GM21619 (cell line): ENCODE measurements around the gene WNT9B.
"Not testable (repeated sequence)": the region's sequence is repeated elsewhere in the genome, so short reads cannot be mapped to it uniquely, and the experiment has no call there.

ENCODE experiments used
- ATAC-seq: cut with Tn5 transposase; IDR thresholded peaks from one replicate; pipeline ENCODE4 v1.9.1; 2021; ENCODE audit not compliant: unreplicated experiment

Gene WNT9B

DNA sequence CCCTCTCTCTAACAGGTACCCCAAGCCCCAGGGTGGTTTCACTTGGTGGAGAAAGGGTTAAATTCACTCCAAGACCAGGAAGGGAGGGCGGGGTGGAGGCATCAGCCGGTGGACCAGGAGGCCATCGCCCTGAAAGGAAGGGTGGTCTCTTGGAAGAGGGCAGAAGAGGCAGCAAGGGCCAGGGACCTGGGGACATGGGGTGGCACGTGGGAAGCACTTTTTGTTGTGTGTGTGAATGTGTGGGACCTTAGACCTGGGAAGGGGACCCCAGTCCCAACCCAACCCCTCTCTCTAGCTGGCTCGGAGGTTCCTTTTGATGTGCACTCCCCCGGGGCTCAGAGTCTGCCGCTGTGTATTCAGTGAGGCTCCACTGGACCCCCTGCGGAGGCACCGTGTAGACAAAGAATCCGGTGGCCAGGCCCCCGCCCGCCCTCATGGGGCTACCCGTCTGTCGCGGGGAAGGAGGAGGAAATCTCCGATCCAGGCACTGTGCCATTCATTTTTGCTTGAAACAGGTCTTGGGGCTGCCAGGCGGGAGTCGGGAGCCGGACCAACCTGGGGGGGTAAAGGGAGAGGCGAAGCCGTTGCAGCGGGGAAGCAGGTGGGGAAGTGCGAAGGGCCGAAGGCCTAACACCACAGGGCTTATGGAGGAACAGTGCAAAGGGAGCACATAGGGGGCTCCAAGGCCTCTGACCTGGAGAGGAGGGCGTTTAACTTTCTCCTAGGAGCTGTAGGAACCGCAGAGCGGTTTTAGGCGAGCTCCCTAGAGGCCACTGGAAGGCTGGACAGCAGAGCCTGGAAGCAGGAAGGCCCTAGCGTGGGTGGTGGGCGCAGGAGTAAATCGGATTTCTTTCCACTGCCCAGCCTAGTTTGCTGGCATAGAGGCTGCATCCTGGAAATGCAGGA lies 29.6 kb upstream of the WNT9B start:
- no peak for ATAC-seq

DNA sequence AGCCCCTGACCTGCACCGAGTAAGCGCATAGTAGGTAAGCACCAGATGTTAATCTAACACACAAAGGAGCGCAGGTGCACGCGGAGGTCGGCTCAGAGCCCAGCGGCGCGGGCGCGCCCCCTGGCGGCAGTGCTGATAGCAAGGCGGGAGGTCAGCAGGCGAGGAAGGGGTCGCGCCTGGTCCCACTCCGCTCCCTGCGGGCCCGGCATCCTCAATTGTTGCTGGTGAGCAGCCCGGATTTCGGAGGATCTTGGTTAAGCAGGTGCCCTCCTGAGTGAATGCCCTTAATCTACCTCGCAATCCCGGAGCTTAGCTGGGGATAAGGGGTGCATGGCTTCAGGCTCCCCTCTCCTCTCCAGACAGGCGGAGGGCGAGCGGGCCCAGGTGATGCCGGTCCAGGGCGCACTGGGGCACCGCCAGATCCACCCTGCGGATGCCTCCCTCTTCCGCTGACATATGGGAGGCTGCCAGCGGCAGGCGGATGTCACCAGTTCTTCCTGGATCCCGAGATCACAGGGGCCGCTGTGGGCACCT lies 28.9 kb upstream of the WNT9B start:
- ATAC-seq = no peak

DNA sequence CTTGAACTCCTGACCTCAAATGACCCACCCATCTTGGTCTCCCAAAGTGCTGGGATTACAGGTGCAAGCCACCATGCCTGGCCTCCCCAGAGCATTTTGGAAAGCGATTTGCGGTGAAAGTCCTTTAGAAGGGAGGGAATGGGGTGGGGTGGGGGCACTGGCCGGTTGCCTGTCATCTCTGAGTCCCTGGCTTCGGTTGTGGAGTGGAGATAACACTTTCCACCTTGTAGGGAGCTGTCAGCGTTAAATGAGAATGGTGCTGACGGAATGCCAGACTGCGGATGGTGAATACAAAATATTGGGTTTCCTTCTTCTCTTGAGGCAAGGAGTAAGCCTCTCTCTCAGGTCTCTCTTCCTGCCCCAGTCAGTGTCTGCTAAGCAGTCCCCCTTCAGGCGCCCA lies 27.7 kb upstream of the WNT9B start:
- ATAC-seq = no peak

DNA sequence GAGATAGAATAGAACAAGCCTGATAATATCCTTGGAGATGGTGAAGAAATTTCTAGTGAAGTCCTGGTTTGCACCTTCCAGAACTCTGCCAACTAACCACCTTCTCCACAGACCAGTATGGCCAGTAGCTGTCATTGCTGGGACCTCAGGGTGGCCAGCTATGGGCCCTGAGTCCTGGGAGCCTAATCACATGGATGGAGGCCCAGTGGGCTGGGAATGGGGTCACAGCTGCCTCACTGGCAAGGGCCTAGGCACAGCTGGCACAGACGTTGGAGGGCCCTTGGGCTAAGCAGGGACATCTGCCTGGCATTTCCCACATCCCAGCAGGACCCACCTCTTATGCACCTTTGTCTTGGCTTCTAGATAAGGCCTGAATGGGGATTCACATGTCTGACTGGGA lies 25.3 kb upstream of the WNT9B start:
- ATAC-seq = no peak

DNA sequence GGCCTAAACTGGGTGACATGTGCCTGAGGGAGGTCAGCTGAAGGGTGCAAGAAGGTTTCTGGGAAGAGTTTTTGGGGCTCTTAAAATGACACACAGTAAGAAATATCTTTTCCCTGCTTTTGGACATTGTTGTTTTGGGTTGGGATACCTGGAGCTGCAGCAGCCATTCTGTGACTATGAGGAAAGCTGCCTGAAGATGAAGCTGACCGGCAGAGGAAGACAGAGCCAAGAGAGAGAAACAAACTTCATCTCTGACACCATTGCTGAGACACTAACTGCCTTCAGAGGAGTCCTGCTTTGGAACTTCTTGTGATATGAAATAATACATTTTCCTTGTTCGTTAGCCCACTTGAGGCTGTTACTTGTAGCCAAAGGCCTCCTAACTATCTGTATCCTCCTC lies 24.1 kb upstream of the WNT9B start:
- no peak for ATAC-seq

DNA sequence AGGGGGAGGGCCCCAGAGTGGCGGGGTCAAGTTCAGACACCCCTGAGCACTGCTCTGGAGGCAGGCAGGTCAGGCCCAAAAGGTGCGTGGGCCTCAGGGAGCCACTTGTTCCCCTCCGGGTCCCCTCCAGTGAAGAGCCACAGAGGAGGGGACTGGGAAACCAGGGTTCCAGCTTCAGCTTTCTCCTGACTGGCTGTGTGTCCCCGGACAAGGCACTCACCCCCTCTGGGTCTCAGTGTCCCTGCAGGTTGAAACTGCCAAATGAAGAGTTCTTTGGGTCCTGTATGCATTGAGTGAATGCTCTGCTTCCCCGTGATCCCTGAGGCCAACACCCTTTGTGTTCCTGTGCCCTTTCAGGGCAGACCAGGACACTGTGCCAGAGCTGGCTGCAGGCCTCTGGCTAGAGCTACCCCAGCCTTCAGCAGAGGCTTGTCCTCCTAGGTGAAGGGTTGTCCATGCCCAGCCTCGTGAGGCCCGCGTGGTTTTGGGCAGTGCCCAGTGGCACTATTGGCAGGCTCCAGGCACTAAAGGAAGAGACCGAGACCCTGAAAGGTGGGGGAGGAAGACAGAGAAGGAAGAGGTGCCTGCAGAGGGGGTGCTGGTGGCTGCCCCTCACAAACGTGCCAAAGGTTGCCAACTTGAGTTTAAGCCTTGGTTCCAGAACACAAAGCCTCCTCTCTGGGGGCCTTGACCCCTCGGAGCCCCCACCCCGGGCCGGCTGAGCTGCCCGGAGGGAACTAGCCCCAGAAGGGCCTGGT lies 19.6 kb upstream of the WNT9B start:
- no peak for ATAC-seq

DNA sequence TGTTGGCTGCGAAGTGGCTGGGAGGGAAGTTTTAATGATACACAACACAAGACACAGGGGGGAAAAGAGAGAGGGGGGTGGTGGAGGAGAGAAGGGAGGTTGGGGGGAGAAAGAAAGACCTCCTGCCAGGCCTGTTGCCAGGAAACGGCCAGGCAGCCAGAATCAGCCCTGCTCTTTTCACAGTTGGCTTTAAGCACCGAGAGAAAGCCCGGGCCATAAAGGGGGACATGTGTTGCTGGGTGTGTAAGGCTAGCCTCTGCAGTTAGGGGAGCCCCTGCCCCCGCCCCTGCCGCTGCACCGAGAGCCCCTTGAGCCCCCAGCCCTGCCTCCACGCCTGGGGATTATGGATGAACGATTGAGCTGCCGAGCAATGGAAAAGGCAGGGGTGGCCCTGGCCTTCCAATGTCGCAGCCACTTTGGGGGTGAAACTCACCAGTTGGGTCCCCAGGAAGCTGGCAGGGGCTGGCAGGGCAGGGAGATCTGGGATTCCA lies 19.0 kb upstream of the WNT9B start:
- ATAC-seq = no peak

DNA sequence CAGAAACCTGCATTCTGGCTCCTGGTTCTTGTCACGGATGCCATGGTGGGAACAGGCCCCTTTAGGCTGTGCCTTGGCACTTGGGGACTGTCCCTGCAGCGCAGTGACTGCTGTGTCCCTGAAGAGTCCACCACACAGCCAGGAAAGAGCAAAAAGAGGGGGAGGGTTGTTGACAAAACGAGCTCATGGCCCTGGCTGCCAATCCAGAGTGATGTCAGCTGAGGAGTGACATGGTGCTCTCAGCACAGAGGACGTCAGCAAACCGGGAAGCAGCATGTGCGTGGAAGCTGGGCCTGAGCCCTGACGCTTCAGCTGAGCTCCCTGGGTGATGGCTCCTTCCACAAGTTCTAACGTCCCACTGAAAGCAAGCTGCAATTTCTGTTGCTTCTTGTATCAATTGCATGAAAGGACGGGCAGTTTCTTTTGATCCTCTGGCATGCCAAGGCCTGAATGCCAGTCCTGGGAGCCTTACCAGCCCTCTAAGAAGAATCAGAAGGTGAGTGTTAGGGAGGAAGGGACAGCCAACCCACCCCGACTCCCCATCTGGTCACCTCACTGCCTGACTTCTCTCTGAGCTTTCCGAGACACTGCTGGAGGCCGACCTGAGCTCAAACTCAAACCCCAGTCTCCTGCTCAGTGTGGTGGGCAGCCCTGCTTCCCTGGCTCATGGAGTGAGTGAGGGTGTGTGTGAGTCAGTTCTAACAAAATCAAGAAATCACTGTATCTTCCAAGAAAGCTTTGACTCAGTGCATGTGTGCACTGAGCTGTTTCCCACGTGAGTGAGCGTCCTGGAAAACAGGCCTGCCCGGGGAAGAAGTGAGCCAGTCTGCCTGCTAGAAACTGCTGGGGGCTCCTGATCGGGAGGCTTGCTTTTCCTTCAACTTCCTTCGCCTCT lies 18.2 kb upstream of the WNT9B start:
- no peak for ATAC-seq

DNA sequence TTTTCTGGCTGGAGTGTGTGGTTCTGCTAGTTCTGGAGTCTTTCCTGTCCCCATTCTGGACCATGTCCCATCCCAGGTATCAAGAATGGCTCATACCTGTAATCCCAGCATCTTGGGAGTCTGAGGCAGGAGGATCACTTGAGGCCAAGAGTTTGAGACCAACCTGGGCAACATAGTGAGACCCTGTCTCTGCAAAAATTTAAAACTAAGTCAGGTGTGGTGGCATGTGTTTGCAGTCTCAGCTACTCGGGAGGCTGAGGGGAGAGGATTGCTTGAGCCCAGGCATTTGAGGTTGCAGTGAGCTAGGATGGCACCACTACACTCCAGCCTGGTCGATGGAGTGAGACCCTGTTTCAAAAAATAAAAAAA lies 17.6 kb upstream of the WNT9B start:
- ATAC-seq = no peak

DNA sequence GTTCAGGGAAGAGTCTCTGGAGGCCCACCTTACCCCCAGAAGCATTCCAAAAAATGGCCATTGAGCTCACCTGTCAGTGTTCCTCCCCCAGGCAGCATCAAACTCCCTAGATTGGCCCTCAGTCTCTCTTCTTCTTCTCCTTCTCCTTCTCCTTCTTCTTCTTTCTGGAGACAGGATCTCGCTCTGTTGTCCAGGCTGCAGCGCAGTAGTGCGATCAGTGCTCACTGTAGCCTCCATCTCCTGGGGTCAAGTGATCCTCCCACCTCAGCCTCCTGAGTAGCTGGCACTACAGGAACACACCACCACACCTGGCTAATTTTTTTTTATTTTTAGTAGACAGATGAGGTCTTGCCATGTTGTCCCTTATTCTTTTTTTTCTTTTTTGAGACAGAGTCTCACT lies 16.5 kb upstream of the WNT9B start:
- no peak for ATAC-seq

DNA sequence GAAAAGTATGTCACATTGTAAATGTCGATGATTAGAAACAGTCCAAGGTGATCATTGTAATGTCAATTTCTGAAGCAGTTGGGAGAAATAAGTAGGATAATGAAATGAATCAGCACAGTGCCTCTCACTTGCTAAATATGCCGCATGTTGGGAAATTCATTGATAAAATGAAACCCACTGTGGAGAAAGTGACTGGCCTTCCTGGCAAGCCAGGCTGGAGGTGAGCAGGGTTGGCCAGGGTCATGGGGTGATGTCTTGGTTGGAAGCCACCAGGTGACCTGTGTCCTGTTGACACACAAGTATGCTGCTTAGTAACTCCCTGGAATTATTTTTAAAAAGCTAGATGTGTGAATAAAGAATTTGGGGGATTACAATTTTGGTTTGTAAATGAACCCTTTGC lies 14.9 kb upstream of the WNT9B start:
- ATAC-seq = no peak

DNA sequence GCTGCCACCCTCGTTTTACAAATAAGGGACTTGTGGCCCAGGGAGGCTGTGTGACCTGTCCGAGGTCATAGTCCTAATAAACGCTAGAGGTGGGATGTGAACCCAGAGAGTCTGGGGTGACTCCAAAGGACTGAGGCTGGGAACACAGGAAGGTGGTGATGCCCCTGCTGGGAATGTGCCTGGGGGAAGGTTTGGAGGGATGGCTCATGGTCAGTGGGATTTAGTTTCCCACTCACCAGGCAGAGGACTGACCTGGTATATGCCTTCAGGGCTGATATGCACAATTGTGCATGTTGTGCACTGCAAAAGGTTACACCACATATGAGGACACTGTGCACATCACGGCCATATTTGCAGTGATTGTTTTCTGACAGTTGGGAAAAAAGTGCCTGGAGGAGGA lies 13.9 kb upstream of the WNT9B start:
- ATAC-seq = no peak

DNA sequence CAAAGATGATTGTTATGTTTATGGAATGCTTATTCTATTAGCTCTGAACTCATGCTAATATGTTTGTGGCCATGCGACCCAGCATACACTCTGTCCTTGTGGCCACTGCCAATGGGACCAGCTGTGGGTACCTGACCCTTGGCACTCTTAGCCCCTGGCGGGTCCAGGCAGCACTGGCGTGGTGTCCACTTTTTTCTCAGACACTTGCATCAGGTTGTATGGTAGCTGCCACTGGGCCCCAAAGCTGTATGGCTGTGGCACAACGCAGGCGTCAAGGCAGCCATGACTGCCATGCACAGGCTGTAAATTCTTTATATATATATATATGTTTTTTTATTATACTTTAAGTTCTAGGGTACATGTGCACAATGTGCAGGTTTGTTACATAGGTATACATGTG lies 12.2 kb upstream of the WNT9B start:
- no peak for ATAC-seq

DNA sequence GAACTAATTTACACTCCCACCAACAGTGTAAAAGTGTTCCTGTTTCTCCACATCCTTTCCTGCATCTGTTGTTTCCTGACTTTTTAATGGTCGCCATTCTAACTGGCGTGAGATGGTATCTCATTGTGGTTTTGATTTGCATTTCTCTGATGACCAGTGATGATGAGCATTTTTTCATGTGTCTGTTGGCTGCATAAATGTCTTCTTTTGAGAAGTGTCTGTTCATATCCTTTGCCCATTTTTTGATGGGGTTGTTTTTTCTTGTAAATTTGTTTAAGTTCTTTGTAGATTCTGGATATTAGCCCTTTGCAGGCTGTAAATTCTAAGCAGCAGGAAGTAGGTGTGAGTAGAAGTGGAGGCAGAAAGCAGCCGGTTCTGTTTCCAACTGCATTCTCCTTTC lies 10.8 kb upstream of the WNT9B start:
- ATAC-seq = not testable (repeated sequence)

DNA sequence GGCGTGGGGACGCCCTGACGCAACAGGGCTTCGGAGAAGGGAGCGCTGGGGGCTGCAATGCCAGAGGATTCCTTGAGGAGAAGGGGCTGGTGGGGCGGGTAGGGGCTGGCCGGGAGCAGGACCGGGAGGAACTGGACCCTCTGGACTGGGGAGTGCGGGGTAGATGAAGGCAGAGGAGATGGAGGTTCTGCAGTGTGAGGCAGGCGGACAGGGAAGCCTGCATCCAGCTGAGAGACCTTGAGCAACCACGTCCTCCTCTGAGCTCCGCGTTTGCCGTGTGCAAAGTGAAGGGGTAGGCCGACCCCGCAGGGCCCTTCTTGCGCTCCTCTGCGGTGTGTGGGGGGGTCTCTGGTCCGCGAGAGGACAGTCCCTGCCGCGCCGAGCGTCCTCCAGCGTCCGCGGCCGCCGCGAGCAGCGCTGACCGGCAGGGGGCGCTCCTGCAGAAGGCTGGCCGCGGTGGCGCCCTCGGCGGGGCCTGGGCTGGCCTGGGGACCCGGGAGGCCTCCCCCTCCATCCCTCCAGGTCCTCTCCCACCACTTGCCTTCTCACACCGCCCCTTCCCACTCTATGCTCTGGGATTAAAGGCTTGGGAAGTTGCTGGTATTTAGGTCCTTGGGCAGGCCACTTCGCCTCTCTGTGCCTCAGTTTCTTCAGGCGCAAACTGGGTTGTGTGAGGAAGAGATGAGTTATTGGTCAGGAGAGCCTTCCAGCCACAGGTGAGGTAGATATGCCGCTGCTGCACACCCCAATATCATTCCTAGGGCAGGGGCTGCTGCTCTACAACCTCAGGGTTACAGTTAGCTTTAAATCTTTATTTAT lies 9.6 kb upstream of the WNT9B start:
- no peak for ATAC-seq

DNA sequence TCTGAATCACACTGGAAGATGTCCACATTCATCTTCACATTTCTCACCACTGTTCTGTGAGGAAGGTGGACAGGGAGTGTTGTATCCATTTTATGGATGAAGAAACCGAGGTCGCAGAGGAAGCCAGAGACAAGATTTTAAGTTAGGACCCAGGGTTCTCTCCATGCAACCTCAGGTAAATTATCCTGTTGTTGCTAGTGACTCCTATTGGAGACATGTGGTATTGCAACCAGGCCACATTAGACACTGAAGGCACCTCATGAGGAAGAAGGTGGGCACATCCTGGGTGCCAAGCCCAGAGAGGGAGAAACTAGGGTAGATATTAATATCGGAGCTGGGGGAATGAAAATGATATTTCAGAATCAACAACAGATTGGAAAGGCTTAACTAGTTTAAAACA lies 8.5 kb upstream of the WNT9B start:
- no peak for ATAC-seq

DNA sequence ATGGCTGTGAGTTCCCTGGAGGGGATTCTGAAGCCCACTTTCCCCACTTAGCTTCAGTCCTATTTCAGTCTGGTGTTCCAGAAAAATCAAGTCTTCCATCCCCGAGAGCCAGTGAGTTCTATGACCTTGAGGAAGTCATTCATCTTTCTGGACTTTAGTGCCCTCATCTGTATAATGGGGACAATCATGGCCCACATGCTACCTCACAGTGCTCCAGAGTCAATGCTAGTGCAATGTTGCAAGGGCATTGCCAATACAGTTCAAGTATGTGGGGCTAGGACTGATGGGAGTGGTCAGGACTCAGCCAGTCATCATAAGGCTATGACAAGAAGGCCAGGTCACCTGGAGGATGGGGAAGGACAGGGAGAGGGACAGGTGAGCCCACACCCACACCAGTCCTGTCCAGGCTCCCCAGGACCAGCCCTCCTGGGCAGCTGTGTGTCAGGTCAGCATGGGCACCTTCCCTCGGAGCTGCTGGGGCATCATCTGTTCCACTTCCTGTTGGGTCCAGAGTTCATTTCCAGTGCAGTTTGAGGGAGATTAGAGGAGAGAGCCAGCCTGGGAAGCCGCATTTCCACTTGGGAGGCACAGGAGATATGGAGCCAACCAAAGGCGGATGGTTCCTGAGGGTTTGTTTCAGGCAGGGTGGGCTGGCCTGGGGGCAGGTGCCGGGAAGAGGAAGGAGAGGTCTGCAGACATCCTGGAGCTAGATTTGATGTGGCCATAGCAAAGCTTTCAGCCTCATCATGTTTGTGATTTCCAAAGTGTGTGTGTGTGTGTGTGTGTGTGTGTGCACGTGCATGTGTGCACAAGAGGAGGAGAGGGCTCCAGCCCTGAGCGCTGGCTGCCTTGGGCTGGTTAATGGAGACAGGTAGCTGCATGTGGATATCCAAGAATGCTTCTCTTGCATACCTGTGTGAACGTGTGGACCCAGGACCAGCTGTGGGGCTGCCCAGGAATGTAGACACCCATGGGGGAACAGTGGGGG lies 3.9 kb upstream of the WNT9B start:
- no peak for ATAC-seq

DNA sequence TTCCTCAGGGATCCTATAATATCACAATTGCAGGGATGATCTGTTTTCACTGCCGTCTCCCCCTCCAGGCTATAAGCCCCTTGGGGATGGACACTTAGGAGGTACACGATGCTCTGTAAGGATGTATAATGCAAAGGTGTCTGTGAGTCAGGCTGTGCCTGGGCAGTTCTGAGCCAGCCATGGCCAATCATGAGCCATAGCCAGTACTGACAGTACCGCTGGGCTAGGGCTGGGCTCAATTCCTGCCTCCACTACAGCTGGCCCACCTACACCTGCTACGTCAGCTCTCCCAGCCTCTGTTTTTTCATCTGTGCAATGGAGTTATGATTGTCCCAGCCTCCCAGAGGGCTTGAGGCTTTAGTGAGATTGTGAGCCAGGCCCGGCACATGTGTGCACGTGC lies 2.8 kb upstream of the WNT9B start:
- no peak for ATAC-seq

DNA sequence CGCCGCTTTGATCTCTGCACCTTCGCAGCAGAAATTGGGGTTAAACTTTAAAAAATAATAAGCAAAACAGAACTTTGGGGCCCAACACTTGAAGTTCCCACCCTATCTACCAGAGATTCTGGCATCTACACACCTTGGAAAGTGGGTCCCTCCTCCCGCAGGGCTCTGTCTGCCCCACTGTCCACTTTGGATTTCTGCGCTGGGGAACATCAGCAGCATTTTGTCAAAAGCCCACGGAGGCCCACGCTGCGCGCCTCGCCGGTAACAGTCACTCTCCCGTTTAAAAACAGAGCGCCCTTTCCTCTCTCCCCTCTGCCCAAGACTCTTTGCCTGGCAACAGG lies 725 bp upstream of the WNT9B start:
- no peak for ATAC-seq
